ENCODE data around the gene PLGRKT.

PLGRKT gene

GRCh38 chr9:5364294-5365024 is 73.3 kb downstream of the PLGRKT start:
- DNase-seq (ENCODE audit: low read depth), result no peak
- TF ChIP-seq MAX (IDR thresholded peaks at IDR 0.05; ENCODE audit: low read depth, low read length) (no peak), CTCF (IDR thresholded peaks at IDR 0.05; ENCODE audit: low read depth, low read length) (no peak), MYC (IDR thresholded peaks at IDR 0.05; ENCODE audit: low read depth, low read length) (no peak), POLR2A (IDR thresholded peaks at IDR 0.05; ENCODE audit: extremely low read depth, insufficient read length) (no peak)
- H3K4me3 ChIP-seq (ENCODE audit: low read depth, low read length), result no peak overlapping the region

GRCh38 chr9:5361326-5362010 is 76.3 kb downstream of the PLGRKT start:
- TF ChIP-seq MAX (IDR thresholded peaks at IDR 0.05; ENCODE audit: low read depth, low read length), result no peak
- no peak for TF ChIP-seq CTCF (IDR thresholded peaks at IDR 0.05; ENCODE audit: low read depth, low read length)
- no peak for TF ChIP-seq MYC (IDR thresholded peaks at IDR 0.05; ENCODE audit: low read depth, low read length)
- no peak for TF ChIP-seq POLR2A (IDR thresholded peaks at IDR 0.05; ENCODE audit: extremely low read depth, insufficient read length)
- H3K4me3 ChIP-seq (ENCODE audit: low read depth, low read length), result no peak overlapping the region
- DNase-seq (ENCODE audit: low read depth), result no peak

GRCh38 chr9:5360341-5360740 is 77.4 kb downstream of the PLGRKT start:
- no peak overlapping the region for H3K4me3 ChIP-seq (ENCODE audit: low read depth, low read length)
- DNase-seq (ENCODE audit: low read depth), result no peak
- TF ChIP-seq POLR2A (IDR thresholded peaks at IDR 0.05; ENCODE audit: extremely low read depth, insufficient read length), result no peak
- no peak for TF ChIP-seq MYC (IDR thresholded peaks at IDR 0.05; ENCODE audit: low read depth, low read length)
- no peak for TF ChIP-seq MAX (IDR thresholded peaks at IDR 0.05; ENCODE audit: low read depth, low read length)
- no peak for TF ChIP-seq CTCF (IDR thresholded peaks at IDR 0.05; ENCODE audit: low read depth, low read length)

GRCh38 chr9:5357431-5358105 is 80.2 kb downstream of the PLGRKT start:
- TF ChIP-seq CTCF (IDR thresholded peaks at IDR 0.05; ENCODE audit: low read depth, low read length) (no peak), POLR2A (IDR thresholded peaks at IDR 0.05; ENCODE audit: extremely low read depth, insufficient read length) (no peak), MYC (IDR thresholded peaks at IDR 0.05; ENCODE audit: low read depth, low read length) (no peak), MAX (IDR thresholded peaks at IDR 0.05; ENCODE audit: low read depth, low read length) (no peak)
- no peak for DNase-seq (ENCODE audit: low read depth)
- no peak overlapping the region for H3K4me3 ChIP-seq (ENCODE audit: low read depth, low read length)

GRCh38 chr9:5355817-5356216 is 81.9 kb downstream of the PLGRKT start:
- no peak overlapping the region for H3K4me3 ChIP-seq (ENCODE audit: low read depth, low read length)
- no peak for DNase-seq (ENCODE audit: low read depth)
- TF ChIP-seq CTCF (IDR thresholded peaks at IDR 0.05; ENCODE audit: low read depth, low read length) (no peak), MYC (IDR thresholded peaks at IDR 0.05; ENCODE audit: low read depth, low read length) (no peak), MAX (IDR thresholded peaks at IDR 0.05; ENCODE audit: low read depth, low read length) (no peak), POLR2A (IDR thresholded peaks at IDR 0.05; ENCODE audit: extremely low read depth, insufficient read length) (no peak)
